ENCODE measurements around the gene KCNQ1.

DNA sequence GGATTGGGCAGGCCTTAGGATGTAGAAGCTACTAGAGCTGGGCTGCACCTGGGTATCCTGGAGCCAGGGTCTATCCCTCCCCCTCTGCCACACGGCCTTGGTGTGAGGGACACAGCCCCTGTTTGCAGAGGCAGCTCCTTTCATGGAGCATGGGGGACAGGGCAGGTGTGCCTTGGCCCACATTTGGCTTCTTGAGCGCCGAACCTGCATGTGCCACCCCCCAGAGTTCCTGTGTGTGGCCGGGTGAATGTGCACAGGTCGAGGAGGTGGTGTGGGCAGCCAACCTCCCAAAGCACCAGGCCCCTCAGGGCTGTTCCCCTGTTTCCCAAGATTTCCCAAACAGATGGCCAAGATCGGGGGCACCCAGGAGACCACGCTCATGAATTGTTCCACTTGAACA, 262.9 kb downstream of the KCNQ1 start:
- TF ChIP-seq, protein P1, sequence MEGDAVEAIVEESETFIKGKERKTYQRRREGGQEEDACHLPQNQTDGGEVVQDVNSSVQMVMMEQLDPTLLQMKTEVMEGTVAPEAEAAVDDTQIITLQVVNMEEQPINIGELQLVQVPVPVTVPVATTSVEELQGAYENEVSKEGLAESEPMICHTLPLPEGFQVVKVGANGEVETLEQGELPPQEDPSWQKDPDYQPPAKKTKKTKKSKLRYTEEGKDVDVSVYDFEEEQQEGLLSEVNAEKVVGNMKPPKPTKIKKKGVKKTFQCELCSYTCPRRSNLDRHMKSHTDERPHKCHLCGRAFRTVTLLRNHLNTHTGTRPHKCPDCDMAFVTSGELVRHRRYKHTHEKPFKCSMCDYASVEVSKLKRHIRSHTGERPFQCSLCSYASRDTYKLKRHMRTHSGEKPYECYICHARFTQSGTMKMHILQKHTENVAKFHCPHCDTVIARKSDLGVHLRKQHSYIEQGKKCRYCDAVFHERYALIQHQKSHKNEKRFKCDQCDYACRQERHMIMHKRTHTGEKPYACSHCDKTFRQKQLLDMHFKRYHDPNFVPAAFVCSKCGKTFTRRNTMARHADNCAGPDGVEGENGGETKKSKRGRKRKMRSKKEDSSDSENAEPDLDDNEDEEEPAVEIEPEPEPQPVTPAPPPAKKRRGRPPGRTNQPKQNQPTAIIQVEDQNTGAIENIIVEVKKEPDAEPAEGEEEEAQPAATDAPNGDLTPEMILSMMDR (conservative IDR thresholded peaks at IDR 0.05; ENCODE audit: low read length), result no peak
- no peak for TF ChIP-seq EZH2phosphoT487 (IDR thresholded peaks at IDR 0.05; ENCODE audit: borderline replicate concordance)

Data from Loucy (cell line).